Omental fat pad (tissue), 4 donors: ENCODE data around the gene DGCR8. TPM values are rescaled to one million over a fixed set of nuclear protein-coding genes. Genes with fewer than 3 reads are reported as not detected.
"Not testable (repeated sequence)": the region's sequence is repeated elsewhere in the genome, so short reads cannot be mapped to it uniquely, and the experiment has no call there.

ENCODE experiments used
- ATAC-seq: fragments of 150-250 bp; one replicate; pipeline ENCODE4 v1.9.1; 2016; ENCODE audit warnings: mild to moderate bottlenecking, moderate library complexity; ENCODE audit not compliant: low FRiP score
- DNase-seq: peaks from one replicate; pipeline ENCODE4 v3.0.0-alpha.2; 2019; ENCODE audit warnings: low spot score
- small RNA-seq: library from RNA; depleted of rRNA; stranded (forward); fragments of <200 nt; gene quantifications from one replicate; pipeline ENCODE3, GENCODE V24; 2016
- total RNA-seq, 4 donors: library from RNA; depleted of rRNA; stranded (reverse); fragments of >200 nt; gene quantifications; one replicate each; pipeline ENCODE4 v1.1.0, GENCODE V29; 2016
- TF ChIP-seq, protein P1 (sequence below), 3 donors: fragments of 450-650 bp; IDR thresholded peaks; one replicate each; pipeline ENCODE4 v1.5.1; 2016 to 2017; ENCODE audit warnings: antibody characterized with exemption in 3 of 3, mild to moderate bottlenecking in 3 of 3, moderate library complexity in 2 of 3

DGCR8 gene
- total RNA-seq, 4 donors from 2014 or later, result 16.9 to 33.5 (median 24.1) TPM

- ATAC-seq (peak; percentile 21), DNase-seq (no peak)
- TF ChIP-seq, protein P1, sequence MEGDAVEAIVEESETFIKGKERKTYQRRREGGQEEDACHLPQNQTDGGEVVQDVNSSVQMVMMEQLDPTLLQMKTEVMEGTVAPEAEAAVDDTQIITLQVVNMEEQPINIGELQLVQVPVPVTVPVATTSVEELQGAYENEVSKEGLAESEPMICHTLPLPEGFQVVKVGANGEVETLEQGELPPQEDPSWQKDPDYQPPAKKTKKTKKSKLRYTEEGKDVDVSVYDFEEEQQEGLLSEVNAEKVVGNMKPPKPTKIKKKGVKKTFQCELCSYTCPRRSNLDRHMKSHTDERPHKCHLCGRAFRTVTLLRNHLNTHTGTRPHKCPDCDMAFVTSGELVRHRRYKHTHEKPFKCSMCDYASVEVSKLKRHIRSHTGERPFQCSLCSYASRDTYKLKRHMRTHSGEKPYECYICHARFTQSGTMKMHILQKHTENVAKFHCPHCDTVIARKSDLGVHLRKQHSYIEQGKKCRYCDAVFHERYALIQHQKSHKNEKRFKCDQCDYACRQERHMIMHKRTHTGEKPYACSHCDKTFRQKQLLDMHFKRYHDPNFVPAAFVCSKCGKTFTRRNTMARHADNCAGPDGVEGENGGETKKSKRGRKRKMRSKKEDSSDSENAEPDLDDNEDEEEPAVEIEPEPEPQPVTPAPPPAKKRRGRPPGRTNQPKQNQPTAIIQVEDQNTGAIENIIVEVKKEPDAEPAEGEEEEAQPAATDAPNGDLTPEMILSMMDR (IDR thresholded peaks at IDR 0.05), result no peak
Observed at GRCh38 chr22:20159076-20159475, 79.0 kb downstream of the DGCR8 start.

GRCh38 chr22:20159531-20159930 lies 79.5 kb downstream of the DGCR8 start:
- not testable (repeated sequence) for ATAC-seq, DNase-seq

GRCh38 chr22:20160041-20160440 lies 80.0 kb downstream of the DGCR8 start:
- TF ChIP-seq, protein P1 (IDR thresholded peaks at IDR 0.05), result no peak
- ATAC-seq, result no peak
- DNase-seq, result no peak

Small RNA genes lying within 50 kb of the gene (small RNA-seq; reads per million reads assigned to genes)
- gene MIR185 (2.7 reads per million, percentile 56 among the genes with 10 or more reads in this experiment), gene MIR6816 (not detected), gene RF00017 (not detected), gene RF00599 (not detected)

Other genes with a start within 250 kb of the DGCR8 start
- gene GNB1L, start 225.4 kb upstream of the DGCR8 start, total RNA-seq, result 1 to 10 TPM; 4.3 to 7.6 (median 6.1) TPM
- 10 to 100 TPM in 3 of 4 donors, 1 to 10 TPM in 1; 7.6 to 12.6 (median 10.4) TPM for gene RTL10, start 225.4 kb upstream of the DGCR8 start, total RNA-seq
- gene COMT, start 138.5 kb upstream of the DGCR8 start, total RNA-seq, result 100 to 1,000 TPM; 166 to 214 (median 180) TPM
- gene TXNRD2, start 138.4 kb upstream of the DGCR8 start, total RNA-seq, result 10 to 100 TPM; 10.1 to 24.4 (median 15.1) TPM
- 10 to 100 TPM in 2 of 4 donors, 1 to 10 TPM in 2; 6.5 to 20.0 (median 9.3) TPM for gene ARVCF, start 63.4 kb upstream of the DGCR8 start, total RNA-seq
- 10 to 100 TPM; 35.3 to 48.4 (median 37.9) TPM for gene TANGO2, start 59.1 kb upstream of the DGCR8 start, total RNA-seq
- 100 to 1,000 TPM; 146 to 285 (median 159) TPM for gene RANBP1, start 35.9 kb downstream of the DGCR8 start, total RNA-seq
- gene TRMT2A, start 37.0 kb downstream of the DGCR8 start, total RNA-seq, result 10 to 100 TPM; 32.4 to 58.5 (median 49.0) TPM
- 10 to 100 TPM in 3 of 4 donors, 1 to 10 TPM in 1; 9.5 to 23.3 (median 16.4) TPM for gene ZDHHC8, start 51.6 kb downstream of the DGCR8 start, total RNA-seq
- 1 to 10 TPM in 1 of 4 donors, under 1 TPM in 2, not detected in 1; 0.28 to 1.8 (median 0.56) TPM for gene CCDC188, start 70.8 kb downstream of the DGCR8 start, total RNA-seq
- 1 to 10 TPM in 2 of 4 donors, under 1 TPM in 2; 0.25 to 2.3 (median 1.3) TPM for gene RTN4R, start 188.1 kb downstream of the DGCR8 start, total RNA-seq
- gene DGCR6L, start 239.8 kb downstream of the DGCR8 start, total RNA-seq, result 10 to 100 TPM; 29.7 to 67.6 (median 45.0) TPM